Measurements from ENCODE around the gene IFNL3.
"Not testable (repeated sequence)": the region's sequence is repeated elsewhere in the genome, so short reads cannot be mapped to it uniquely, and the experiment has no call there.

IFNL3 gene

GRCh38 chr19:39254531-39255345 is 9.9 kb upstream of the IFNL3 start:
- DNase-seq: no peak
- in situ Hi-C loops (cut with HindIII; ENCODE audit: low pct_ligation_motif_present, low pct_unique_long_range_greater_than_20kb, low sequenced_read_pairs): no loop called here

- no peak for DNase-seq
Observed at GRCh38 chr19:39253374-39254149, 8.8 kb upstream of the IFNL3 start.

GRCh38 chr19:39252458-39252857 is 7.7 kb upstream of the IFNL3 start:
- DNase-seq: no peak
- in situ Hi-C loops (cut with HindIII; ENCODE audit: low pct_ligation_motif_present, low pct_unique_long_range_greater_than_20kb, low sequenced_read_pairs): no loop called here

More at GRCh38 chr19:39253374-39254149, 8.8 kb upstream of the IFNL3 start:
- in situ Hi-C loops (cut with HindIII; ENCODE audit: low pct_ligation_motif_present, low pct_unique_long_range_greater_than_20kb, low sequenced_read_pairs): no loop called here

GRCh38 chr19:39251846-39252245 is 7.0 kb upstream of the IFNL3 start:
- DNase-seq: no peak
- in situ Hi-C loops (cut with HindIII; ENCODE audit: low pct_ligation_motif_present, low pct_unique_long_range_greater_than_20kb, low sequenced_read_pairs): no loop called here

GRCh38 chr19:39251081-39251480 is 6.3 kb upstream of the IFNL3 start:
- no peak for DNase-seq
- in situ Hi-C loops (cut with HindIII; ENCODE audit: low pct_ligation_motif_present, low pct_unique_long_range_greater_than_20kb, low sequenced_read_pairs): no loop called here

GRCh38 chr19:39248806-39249205 is 4.0 kb upstream of the IFNL3 start, which contains the start of gene IFNL4:
IFNL4 (minus strand) TSS chr19:39248856.
- no peak for DNase-seq
- in situ Hi-C loops (cut with HindIII; ENCODE audit: low pct_ligation_motif_present, low pct_unique_long_range_greater_than_20kb, low sequenced_read_pairs): no loop called here

GRCh38 chr19:39247701-39248664 is 3.2 kb upstream of the IFNL3 start:
- in situ Hi-C loops (cut with HindIII; ENCODE audit: low pct_ligation_motif_present, low pct_unique_long_range_greater_than_20kb, low sequenced_read_pairs): no loop called here
- no peak for DNase-seq

- in situ Hi-C loops (cut with HindIII; ENCODE audit: low pct_ligation_motif_present, low pct_unique_long_range_greater_than_20kb, low sequenced_read_pairs): no loop called here
Observed at GRCh38 chr19:39246951-39247669, 2.3 kb upstream of the IFNL3 start.

GRCh38 chr19:39245166-39245565 is 360 bp upstream of the IFNL3 start:
- DNase-seq; in situ Hi-C loops (cut with HindIII; ENCODE audit: low pct_ligation_motif_present, low pct_unique_long_range_greater_than_20kb, low sequenced_read_pairs): not testable (repeated sequence)

More at GRCh38 chr19:39246951-39247669, 2.3 kb upstream of the IFNL3 start:
- DNase-seq: no peak

GRCh38 chr19:39243741-39244140 is 1.1 kb downstream of the IFNL3 start:
- DNase-seq; in situ Hi-C loops (cut with HindIII; ENCODE audit: low pct_ligation_motif_present, low pct_unique_long_range_greater_than_20kb, low sequenced_read_pairs): not testable (repeated sequence)

- in situ Hi-C loops (cut with HindIII; ENCODE audit: low pct_ligation_motif_present, low pct_unique_long_range_greater_than_20kb, low sequenced_read_pairs): no loop called here
- DNase-seq: no peak
Observed at GRCh38 chr19:39240421-39240820, 4.4 kb downstream of the IFNL3 start.

- no peak for DNase-seq
- in situ Hi-C loops (cut with HindIII; ENCODE audit: low pct_ligation_motif_present, low pct_unique_long_range_greater_than_20kb, low sequenced_read_pairs): no loop called here
Observed at GRCh38 chr19:39238944-39239343, 5.9 kb downstream of the IFNL3 start.

- no peak for DNase-seq
- in situ Hi-C loops (cut with HindIII; ENCODE audit: low pct_ligation_motif_present, low pct_unique_long_range_greater_than_20kb, low sequenced_read_pairs): no loop called here
Observed at GRCh38 chr19:39238209-39238608, 6.6 kb downstream of the IFNL3 start.

- no peak for DNase-seq
Observed at GRCh38 chr19:39237200-39238184, 7.3 kb downstream of the IFNL3 start.

GRCh38 chr19:39236527-39236926 is 8.3 kb downstream of the IFNL3 start:
- in situ Hi-C loops (cut with HindIII; ENCODE audit: low pct_ligation_motif_present, low pct_unique_long_range_greater_than_20kb, low sequenced_read_pairs): no loop called here
- no peak for DNase-seq

More at GRCh38 chr19:39237200-39238184, 7.3 kb downstream of the IFNL3 start:
- in situ Hi-C loops (cut with HindIII; ENCODE audit: low pct_ligation_motif_present, low pct_unique_long_range_greater_than_20kb, low sequenced_read_pairs): no loop called here

GRCh38 chr19:39232708-39233107 is 12.1 kb downstream of the IFNL3 start:
- DNase-seq: no peak
- in situ Hi-C loops (cut with HindIII; ENCODE audit: low pct_ligation_motif_present, low pct_unique_long_range_greater_than_20kb, low sequenced_read_pairs): no loop called here
